Measurements from ENCODE around the gene SPAG5.

The SPAG5 gene

DNA sequence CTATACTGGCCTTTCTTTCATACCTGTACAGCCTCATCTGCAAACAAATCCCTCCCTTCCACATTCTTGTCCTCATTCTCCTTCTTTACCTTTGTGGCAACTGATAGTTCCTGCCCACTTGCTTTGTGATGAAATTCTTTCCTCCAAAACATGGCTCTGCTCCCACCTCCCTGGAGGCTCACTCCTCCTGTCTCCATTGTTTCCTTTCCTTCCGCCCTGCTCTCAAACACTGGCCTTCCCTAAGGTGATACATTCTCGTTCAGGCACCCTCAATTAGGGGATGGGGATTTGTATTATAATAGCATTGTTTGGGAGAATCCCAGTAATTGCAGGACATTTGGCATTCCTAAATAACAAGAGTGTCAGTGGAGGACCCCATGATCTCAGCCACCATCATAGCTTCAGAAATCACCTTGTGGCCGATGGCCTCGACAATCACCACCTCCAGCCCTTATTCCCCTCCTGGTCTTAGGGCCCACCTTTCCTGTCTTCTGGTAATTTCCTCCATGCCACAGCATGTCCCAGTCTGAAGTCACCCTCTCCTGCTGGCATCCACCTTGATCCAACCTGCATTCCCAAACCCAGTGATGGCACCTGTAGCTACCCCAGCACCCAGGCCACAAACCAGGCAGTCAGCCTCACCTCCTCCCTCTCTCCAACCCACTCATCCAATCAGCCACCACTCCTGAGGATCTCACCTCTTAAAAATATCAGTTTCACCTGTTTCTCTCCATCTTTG lies 54.3 kb downstream of the SPAG5 start:
- DNase-seq = no peak

GRCh38 chr17:28541439-28541838 lies 57.4 kb downstream of the SPAG5 start:
- DNase-seq = no peak

DNA sequence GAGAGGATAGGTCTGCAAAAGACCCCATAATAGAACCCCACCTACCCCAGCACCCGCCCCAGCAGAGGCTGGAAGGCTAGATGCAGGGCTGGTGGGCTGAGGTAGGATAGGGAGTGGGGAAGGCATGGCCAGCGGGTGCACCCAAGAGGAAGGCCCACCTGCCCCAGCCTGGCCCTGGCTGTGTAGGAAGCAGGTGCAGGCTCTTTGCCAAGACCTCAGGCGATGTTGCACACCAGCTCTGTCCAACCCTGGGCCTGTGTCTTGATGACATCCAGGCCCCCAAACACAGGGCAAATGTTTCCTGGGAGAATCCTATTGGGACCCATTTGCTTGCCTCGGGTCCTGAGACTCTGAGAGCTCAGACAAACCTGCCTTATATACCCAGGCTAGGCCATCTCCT lies 58.6 kb downstream of the SPAG5 start:
- DNase-seq = no peak

- DNase-seq = no peak
Measured at GRCh38 chr17:28538296-28538895, 60.4 kb downstream of the SPAG5 start.

GRCh38 chr17:28537219-28537610 lies 61.6 kb downstream of the SPAG5 start:
- DNase-seq = no peak

- no peak for DNase-seq
Measured at GRCh38 chr17:28536532-28537218, 62.1 kb downstream of the SPAG5 start.

DNA sequence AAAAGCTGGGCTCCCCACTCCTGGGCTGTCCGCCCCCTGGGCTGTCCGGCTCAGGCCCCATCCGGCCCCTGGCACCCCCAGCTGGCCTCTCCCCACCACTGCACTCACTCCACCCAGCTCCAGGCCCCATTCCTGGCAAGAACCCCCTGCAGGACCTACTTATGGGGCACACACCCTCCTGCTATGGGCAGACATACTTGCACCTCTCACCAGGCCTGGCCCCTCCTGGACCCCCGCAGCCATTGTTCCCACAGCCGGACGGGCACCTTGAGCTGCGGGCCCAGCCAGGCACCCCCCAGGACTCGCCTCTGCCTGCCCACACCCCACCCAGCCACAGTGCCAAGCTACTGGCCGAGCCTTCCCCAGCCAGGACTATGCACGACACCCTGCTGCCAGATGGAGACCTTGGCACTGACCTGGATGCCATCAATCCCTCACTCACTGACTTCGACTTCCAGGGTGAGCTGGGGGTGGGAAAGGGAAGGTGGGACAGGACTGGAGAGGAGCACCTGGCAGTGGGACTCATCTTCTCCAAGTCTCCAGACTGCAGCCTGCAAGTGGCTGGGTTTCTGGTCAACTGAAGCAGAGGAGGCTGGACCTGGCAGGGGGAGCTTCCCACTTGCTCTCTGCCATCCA lies 64.0 kb downstream of the SPAG5 start:
- no peak for DNase-seq

DNA sequence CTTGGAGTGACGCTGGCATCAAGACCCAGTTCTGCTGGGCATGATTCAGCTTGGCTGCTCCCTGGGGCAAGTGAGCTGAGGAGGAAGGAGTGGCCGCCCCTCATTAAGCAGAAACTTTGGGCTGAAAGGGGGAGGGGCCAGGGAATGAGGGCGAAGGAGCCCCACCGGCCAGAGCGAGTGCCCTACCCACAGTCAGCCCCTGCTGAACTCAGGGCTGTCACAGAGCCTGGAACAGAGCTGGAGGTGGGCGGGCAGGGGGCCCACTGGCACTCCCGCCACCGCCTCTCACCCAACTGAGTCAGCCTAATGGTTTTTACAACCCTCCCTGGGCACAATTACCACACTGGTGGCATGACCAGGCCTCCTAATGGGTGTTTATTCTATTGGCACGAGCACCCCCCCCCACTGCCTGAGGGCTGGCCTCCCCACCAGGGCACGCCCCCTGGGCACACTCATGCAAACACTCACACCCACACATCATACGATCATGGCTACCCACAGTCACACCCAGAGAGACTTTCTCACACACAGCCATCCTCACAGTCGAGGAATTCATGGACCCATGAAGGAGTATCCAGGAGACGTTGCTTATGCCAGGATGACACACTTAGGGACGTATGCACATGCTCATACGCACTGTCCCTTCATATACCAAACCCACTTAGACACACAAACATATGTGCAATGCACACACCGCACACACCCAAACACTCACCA lies 65.6 kb downstream of the SPAG5 start:
- no peak for DNase-seq

DNA sequence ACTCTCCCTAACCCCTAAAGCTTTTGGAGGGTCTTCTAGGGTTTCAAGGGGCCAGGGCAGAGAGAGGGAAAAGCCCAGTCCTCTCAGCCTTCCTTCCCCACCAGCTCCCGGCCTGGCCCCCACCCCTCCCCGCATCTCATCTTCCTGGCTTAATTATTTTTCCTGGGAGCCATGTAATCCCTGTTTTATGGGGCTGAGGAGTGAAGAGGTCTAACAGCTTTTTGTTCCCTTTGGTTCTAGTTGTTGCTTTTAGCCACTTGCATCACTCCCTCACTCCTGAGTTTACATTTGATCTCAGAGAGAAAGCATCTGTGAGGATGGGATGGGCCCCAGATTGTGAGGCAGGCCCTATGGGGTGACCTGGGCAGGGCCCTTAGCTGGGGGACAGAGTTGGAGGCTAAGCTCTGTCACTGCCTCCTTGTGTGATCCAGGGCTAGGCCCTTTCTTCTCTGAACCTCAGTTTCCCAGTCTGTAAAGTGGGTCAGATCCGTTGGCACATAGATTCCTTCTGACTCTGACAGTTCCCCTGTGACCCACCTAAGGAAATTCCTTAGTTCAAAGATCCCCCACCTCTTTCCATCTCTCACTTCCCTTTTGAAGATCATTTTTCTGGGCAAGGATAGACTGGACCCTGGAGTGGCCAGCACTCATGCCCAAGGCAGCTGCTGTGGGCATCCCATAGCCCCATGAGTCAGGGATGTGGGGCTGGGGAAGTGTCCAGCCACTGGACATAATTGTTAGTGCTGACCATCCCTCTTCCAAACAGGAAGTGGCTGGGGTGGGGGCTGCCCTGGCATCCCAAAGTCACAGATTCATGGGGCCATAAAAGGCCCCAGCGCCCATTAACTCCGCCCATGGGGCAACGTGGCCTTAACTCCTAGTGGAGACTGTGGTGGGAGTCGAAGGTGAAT lies 66.5 kb downstream of the SPAG5 start:
- no peak for DNase-seq

DNA sequence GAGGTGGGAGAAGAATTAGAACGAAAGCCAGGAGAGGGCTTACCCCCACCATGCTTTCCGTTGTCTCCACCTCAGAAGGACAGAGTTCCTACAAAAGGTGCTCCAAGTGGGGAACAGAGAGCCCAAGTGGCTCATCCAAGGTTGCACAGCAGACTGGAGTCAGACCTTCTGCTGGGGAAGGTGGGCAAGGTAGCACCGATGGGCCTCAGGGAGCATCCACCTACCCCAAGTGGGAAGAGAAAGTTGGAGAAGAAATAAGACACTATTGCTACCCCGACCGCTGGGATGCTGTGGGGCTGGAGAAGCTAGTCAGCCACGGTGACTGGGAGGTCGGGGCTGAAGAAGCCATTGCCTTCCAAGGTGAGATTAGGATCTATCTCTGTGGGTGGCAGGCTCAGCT lies 67.9 kb downstream of the SPAG5 start:
- no peak for DNase-seq

DNA sequence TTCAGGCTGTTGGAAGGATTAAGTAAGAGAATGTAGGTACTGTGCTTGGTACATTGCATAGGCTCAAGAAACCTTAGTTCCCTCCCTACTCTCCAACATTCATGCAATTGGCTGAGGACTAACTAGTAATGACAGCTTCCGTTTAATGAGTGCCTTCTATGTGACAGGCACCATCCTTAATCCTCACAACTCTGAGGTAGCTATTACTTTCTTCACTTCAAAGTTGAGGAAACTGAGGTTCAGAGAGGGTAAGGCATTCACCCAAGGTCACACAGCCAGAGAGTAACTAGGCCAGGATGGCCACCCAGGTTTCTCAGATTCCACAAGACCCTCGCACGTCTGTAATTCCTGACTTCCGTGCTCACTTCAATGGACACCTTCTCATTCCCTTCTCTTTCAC lies 68.6 kb downstream of the SPAG5 start:
- no peak for DNase-seq

GRCh38 chr17:28529013-28529400 lies 69.8 kb downstream of the SPAG5 start:
- no peak for DNase-seq

- no peak for DNase-seq
Measured at GRCh38 chr17:28528327-28529012, 70.4 kb downstream of the SPAG5 start.

- DNase-seq = no peak
Measured at GRCh38 chr17:28527859-28528258, 71.0 kb downstream of the SPAG5 start.

Data from stimulated activated CD4-positive, alpha-beta T cell treated with anti-CD3 and anti-CD28 coated beads, Interleukin-2, amount 100 ng/mL, for 24 hours (primary cell).